ENCODE results near the gene CYB5R4. TPM values are rescaled to one million over a fixed set of nuclear protein-coding genes. Genes with fewer than 3 reads are reported as not detected.

The CYB5R4 gene
- total RNA-seq (ENCODE audit: unreplicated experiment): 13.0 TPM
- long read RNA-seq, full-length matches to known transcripts: 9 of 14 reads
- long read RNA-seq, partial matches to known transcripts: 1 of 14 reads
- long read RNA-seq, other reads (novel, unspliced or antisense): 4 of 14 reads

GRCh38 chr6:83859410-83860358 is at the start of gene CYB5R4:
Gene CYB5R4 (plus strand): TSS chr6:83859689. CDS start chr6:83859783, 94 bp downstream.
- Mint-ChIP-seq H3K27me3 (ENCODE audit: unreplicated experiment) (peaks cover 2% of the 10 kb centered on the region), H3K27ac (ENCODE audit: unreplicated experiment) (peak within 1 kb of the TSS; percentile 76), H3K4me3 (ENCODE audit: unreplicated experiment) (peak within 1 kb of the TSS; percentile 100), H3K36me3 (ENCODE audit: low read depth, unreplicated experiment) (peaks cover under 1% of the 10 kb centered on the region), H3K4me1 (ENCODE audit: unreplicated experiment) (peaks cover 5% of the 10 kb centered on the region), H3K9me3 (ENCODE audit: unreplicated experiment) (no peaks in the 10 kb centered on the region)
- TF ChIP-seq, protein P1, sequence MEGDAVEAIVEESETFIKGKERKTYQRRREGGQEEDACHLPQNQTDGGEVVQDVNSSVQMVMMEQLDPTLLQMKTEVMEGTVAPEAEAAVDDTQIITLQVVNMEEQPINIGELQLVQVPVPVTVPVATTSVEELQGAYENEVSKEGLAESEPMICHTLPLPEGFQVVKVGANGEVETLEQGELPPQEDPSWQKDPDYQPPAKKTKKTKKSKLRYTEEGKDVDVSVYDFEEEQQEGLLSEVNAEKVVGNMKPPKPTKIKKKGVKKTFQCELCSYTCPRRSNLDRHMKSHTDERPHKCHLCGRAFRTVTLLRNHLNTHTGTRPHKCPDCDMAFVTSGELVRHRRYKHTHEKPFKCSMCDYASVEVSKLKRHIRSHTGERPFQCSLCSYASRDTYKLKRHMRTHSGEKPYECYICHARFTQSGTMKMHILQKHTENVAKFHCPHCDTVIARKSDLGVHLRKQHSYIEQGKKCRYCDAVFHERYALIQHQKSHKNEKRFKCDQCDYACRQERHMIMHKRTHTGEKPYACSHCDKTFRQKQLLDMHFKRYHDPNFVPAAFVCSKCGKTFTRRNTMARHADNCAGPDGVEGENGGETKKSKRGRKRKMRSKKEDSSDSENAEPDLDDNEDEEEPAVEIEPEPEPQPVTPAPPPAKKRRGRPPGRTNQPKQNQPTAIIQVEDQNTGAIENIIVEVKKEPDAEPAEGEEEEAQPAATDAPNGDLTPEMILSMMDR (IDR thresholded peaks at IDR 0.05; ENCODE audit: unreplicated experiment): no peak
- peak; percentile 92 for DNase-seq (ENCODE audit: low spot score)

DNA sequence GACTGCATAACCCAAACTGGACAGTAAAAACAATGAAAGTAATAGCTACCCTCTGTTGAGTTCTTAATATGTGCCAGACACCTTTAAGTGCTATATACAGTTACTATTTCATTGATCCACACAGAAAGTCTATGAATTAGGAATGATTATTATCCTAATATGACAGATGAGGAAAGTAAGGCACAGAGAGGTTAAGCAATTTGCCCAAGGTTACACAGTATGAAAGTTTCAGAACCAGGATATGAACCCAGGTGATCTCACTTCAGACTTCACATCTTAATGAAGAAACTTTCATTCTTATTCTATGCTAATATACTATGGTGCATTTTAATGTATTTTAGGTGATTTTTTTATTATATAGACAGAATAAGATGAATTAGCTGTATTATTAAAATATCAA is 46.9 kb upstream of the CYB5R4 start:
- no peak for DNase-seq (ENCODE audit: low spot score)
- H3K4me3 Mint-ChIP-seq (ENCODE audit: unreplicated experiment): no peak overlapping the region
- no peaks in the 10 kb centered on the region for H3K9me3 Mint-ChIP-seq (ENCODE audit: unreplicated experiment)
- H3K4me1 Mint-ChIP-seq (ENCODE audit: unreplicated experiment): peaks cover 18% of the 10 kb centered on the region
- H3K36me3 Mint-ChIP-seq (ENCODE audit: low read depth, unreplicated experiment): no peaks in the 10 kb centered on the region
- H3K27me3 Mint-ChIP-seq (ENCODE audit: unreplicated experiment): no peaks in the 10 kb centered on the region
- TF ChIP-seq, protein P1 (IDR thresholded peaks at IDR 0.05; ENCODE audit: unreplicated experiment): no peak
- H3K27ac Mint-ChIP-seq (ENCODE audit: unreplicated experiment): no peak overlapping the region

GRCh38 chr6:83815631-83816272 is 43.7 kb upstream of the CYB5R4 start:
- no peak for DNase-seq (ENCODE audit: low spot score)
- peaks cover 2% of the 10 kb centered on the region for H3K27me3 Mint-ChIP-seq (ENCODE audit: unreplicated experiment)
- no peaks in the 10 kb centered on the region for H3K9me3 Mint-ChIP-seq (ENCODE audit: unreplicated experiment)

DNA sequence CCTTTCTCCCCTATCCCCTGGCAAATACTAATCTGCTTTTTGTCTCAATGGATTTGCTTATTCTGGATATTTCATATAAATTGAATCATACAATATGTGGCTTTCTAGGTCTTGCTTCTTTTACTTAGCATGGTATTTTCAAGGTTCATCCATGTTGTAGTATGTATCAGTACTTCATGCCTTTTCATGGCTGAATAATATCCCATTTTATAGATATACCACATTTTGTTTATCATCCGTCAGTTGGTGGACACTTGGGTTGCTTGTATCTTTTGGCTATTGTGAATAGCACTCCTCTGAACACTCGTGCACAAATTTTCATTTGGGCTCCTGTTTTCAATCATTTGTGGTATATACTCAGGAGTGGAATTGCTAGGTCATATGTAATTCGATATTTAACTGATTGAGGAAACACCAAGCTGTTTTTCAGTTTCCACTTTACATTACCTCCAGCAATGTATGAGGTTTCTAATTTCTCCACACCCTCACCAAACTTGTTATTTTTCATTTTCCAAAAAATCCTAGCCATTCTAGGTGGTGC is 36.8 kb upstream of the CYB5R4 start:
- H3K27me3 Mint-ChIP-seq (ENCODE audit: unreplicated experiment): peaks cover 2% of the 10 kb centered on the region
- no peak for DNase-seq (ENCODE audit: low spot score)
- no peak overlapping the region for H3K27ac Mint-ChIP-seq (ENCODE audit: unreplicated experiment)
- no peaks in the 10 kb centered on the region for H3K9me3 Mint-ChIP-seq (ENCODE audit: unreplicated experiment)
- TF ChIP-seq, protein P1 (IDR thresholded peaks at IDR 0.05; ENCODE audit: unreplicated experiment): no peak
- H3K4me3 Mint-ChIP-seq (ENCODE audit: unreplicated experiment): no peak overlapping the region
- H3K4me1 Mint-ChIP-seq (ENCODE audit: unreplicated experiment): no peaks in the 10 kb centered on the region
- H3K36me3 Mint-ChIP-seq (ENCODE audit: low read depth, unreplicated experiment): no peaks in the 10 kb centered on the region

More at GRCh38 chr6:83815631-83816272, 43.7 kb upstream of the CYB5R4 start:
- Mint-ChIP-seq H3K27ac (ENCODE audit: unreplicated experiment) (peak overlapping the region; percentile 80), H3K4me1 (ENCODE audit: unreplicated experiment) (peaks cover 18% of the 10 kb centered on the region), H3K36me3 (ENCODE audit: low read depth, unreplicated experiment) (no peaks in the 10 kb centered on the region), H3K4me3 (ENCODE audit: unreplicated experiment) (no peak overlapping the region)
- TF ChIP-seq, protein P1 (IDR thresholded peaks at IDR 0.05; ENCODE audit: unreplicated experiment): no peak
